H9 (cell line): ENCODE measurements around the gene TLL2. TPM values are rescaled to one million over a fixed set of nuclear protein-coding genes. Genes with fewer than 3 reads are reported as not detected.

Experiments used
- DNase-seq: peaks from one replicate; pipeline ENCODE4 v3.0.0-alpha.2; 2017
- H2AFZ ChIP-seq: one replicate; pipeline ENCODE4 v1.6.1; 2013; ENCODE audit warnings: mild to moderate bottlenecking, low read length, control low read depth, moderate library complexity
- H2AK5ac ChIP-seq: 2 replicates; pipeline ENCODE4 v1.6.1; 2013; ENCODE audit warnings: low read length, control low read depth, mixed read lengths; ENCODE audit not compliant: insufficient read length
- H2BK120ac ChIP-seq: one replicate; pipeline ENCODE4 v1.6.1; 2013; ENCODE audit warnings: low read depth, mild to moderate bottlenecking, low read length, control low read depth, inconsistent platforms; ENCODE audit not compliant: poor library complexity, severe bottlenecking
- H2BK12ac ChIP-seq: 2 replicates; pipeline ENCODE4 v1.6.1; 2013; ENCODE audit warnings: low read length, control low read depth, mixed read lengths, low read depth; ENCODE audit not compliant: insufficient read length
- H2BK15ac ChIP-seq: 2 replicates; pipeline ENCODE4 v1.6.1; 2013; ENCODE audit warnings: low read depth, low read length, control low read depth
- H2BK20ac ChIP-seq: one replicate; pipeline ENCODE4 v1.6.1; 2013; ENCODE audit warnings: low read depth, mild to moderate bottlenecking, low read length, control low read depth, inconsistent platforms; ENCODE audit not compliant: poor library complexity, severe bottlenecking
- H2BK5ac ChIP-seq: 2 replicates; pipeline ENCODE4 v1.6.1; 2013; ENCODE audit warnings: low read length, control low read depth, mixed read lengths; ENCODE audit not compliant: insufficient read length
- H3K14ac ChIP-seq: 2 replicates; pipeline ENCODE4 v1.6.1; 2013; ENCODE audit warnings: low read length, control low read depth; ENCODE audit not compliant: insufficient read depth
- H3K18ac ChIP-seq: 2 replicates; pipeline ENCODE4 v1.6.1; 2013; ENCODE audit warnings: low read depth, mild to moderate bottlenecking, mixed read lengths, low read length, control low read depth; ENCODE audit not compliant: insufficient read length
- H3K23ac ChIP-seq: 2 replicates; pipeline ENCODE4 v1.6.1; 2013; ENCODE audit warnings: low read length, control low read depth, mixed read lengths, low read depth; ENCODE audit not compliant: insufficient read length
- H3K23me2 ChIP-seq: 2 replicates; pipeline ENCODE4 v1.6.1; 2013; ENCODE audit warnings: low read depth, mild to moderate bottlenecking, mixed read lengths, low read length, control low read depth; ENCODE audit not compliant: insufficient read length, poor library complexity, severe bottlenecking
- H3K27ac ChIP-seq: 2 replicates; pipeline ENCODE4 v1.5.1; 2013; ENCODE audit warnings: low read length, control low read depth, mixed read lengths, low read depth; ENCODE audit not compliant: insufficient read length
- H3K27me3 ChIP-seq: 2 replicates; pipeline ENCODE4 v1.6.1; 2013; ENCODE audit warnings: low read length, control low read depth, inconsistent platforms; ENCODE audit not compliant: insufficient read depth
- H3K4ac ChIP-seq: 2 replicates; pipeline ENCODE4 v1.6.1; 2013; ENCODE audit warnings: low read depth, mild to moderate bottlenecking, control low read depth, inconsistent platforms, low read length, moderate library complexity
- H3K4me1 ChIP-seq: 2 replicates; pipeline ENCODE4 v1.6.1; 2013; ENCODE audit warnings: low read length, control low read depth, inconsistent platforms; ENCODE audit not compliant: insufficient read depth
- H3K4me2 ChIP-seq: 2 replicates; pipeline ENCODE4 v1.6.1; 2013; ENCODE audit warnings: low read length, control low read depth, mixed read lengths; ENCODE audit not compliant: insufficient read length, insufficient read depth
- H3K56ac ChIP-seq: 2 replicates; pipeline ENCODE4 v1.6.1; 2013; ENCODE audit warnings: low read depth, mild to moderate bottlenecking, mixed read lengths, low read length, control low read depth; ENCODE audit not compliant: insufficient read length
- H3K79me1 ChIP-seq: 2 replicates; pipeline ENCODE4 v1.6.1; 2013; ENCODE audit warnings: low read depth, mild to moderate bottlenecking, moderate library complexity, low read length, control low read depth, inconsistent platforms; ENCODE audit not compliant: insufficient read depth, poor library complexity, severe bottlenecking
- H3K79me2 ChIP-seq: 2 replicates; pipeline ENCODE4 v1.6.1; 2013; ENCODE audit warnings: low read length, control low read depth, inconsistent platforms; ENCODE audit not compliant: insufficient read depth
- H3K9ac ChIP-seq: 2 replicates; pipeline ENCODE4 v1.6.1; 2013; ENCODE audit warnings: low read length, control low read depth, mixed read lengths; ENCODE audit not compliant: insufficient read length; ENCODE audit errors: extremely low read depth
- H3K9me3 ChIP-seq: one replicate; pipeline ENCODE4 v1.6.1; 2013; ENCODE audit warnings: low read depth, low read length, inconsistent platforms; ENCODE audit not compliant: control insufficient read depth
- H3T11ph ChIP-seq: one replicate; pipeline ENCODE4 v1.6.1; 2013; ENCODE audit warnings: mild to moderate bottlenecking, low read length, control low read depth, inconsistent platforms
- H4K20me1 ChIP-seq: one replicate; pipeline ENCODE4 v1.6.1; 2013; ENCODE audit not compliant: control insufficient read depth, insufficient read length, insufficient read depth
- H4K5ac ChIP-seq: 2 replicates; pipeline ENCODE4 v1.6.1; 2013; ENCODE audit warnings: low read depth, mild to moderate bottlenecking, mixed read lengths, low read length, control low read depth; ENCODE audit not compliant: insufficient read length
- H4K8ac ChIP-seq: replicated peaks from 2 replicates; pipeline ENCODE4 v1.6.1; 2013; ENCODE audit warnings: low read length, control low read depth, mixed read lengths, low read depth; ENCODE audit not compliant: insufficient read length
- H4K91ac ChIP-seq: 2 replicates; pipeline ENCODE4 v1.6.1; 2013; ENCODE audit warnings: low read depth, mild to moderate bottlenecking, moderate library complexity, mixed read lengths, low read length, control low read depth; ENCODE audit not compliant: insufficient read length
- H3K27ac Mint-ChIP-seq, 3 experiments: 2 replicates in 2 of 3; 3 replicates in 1 of 3; pipeline ENCODE4 v1.8.0; 2020 to 2021; ENCODE audit warnings: mixed read lengths in 3 of 3, mild to moderate bottlenecking in 1 of 3, moderate library complexity in 1 of 3
- H3K27me3 Mint-ChIP-seq: 2 replicates; pipeline ENCODE4 v1.8.0; 2021; ENCODE audit warnings: low read depth, mild to moderate bottlenecking, moderate library complexity, mixed read lengths
- H3K36me3 Mint-ChIP-seq, 3 experiments: 2 replicates in 2 of 3; 3 replicates in 1 of 3; pipeline ENCODE4 v1.8.0; 2020 to 2021; ENCODE audit warnings: low read depth in 3 of 3, mixed read lengths in 3 of 3; ENCODE audit not compliant: insufficient read depth in 1 of 3
- H3K4me1 Mint-ChIP-seq, 2 experiments: 2 replicates each; pipeline ENCODE4 v1.8.0; 2020; ENCODE audit warnings: mixed read lengths in 2 of 2
- H3K4me3 Mint-ChIP-seq, 2 experiments: 2 replicates in 1 of 2; 3 replicates in 1 of 2; pipeline ENCODE4 v1.8.0; 2020 to 2021; ENCODE audit warnings: mild to moderate bottlenecking in 2 of 2, mixed read lengths in 2 of 2, moderate library complexity in 1 of 2
- H3K9me3 Mint-ChIP-seq, 2 experiments: 2 replicates in 1 of 2; 3 replicates in 1 of 2; pipeline ENCODE4 v1.8.0; 2020; ENCODE audit warnings: mild to moderate bottlenecking in 2 of 2, mixed read lengths in 2 of 2, moderate library complexity in 1 of 2
- total RNA-seq: library from RNA; stranded (reverse); gene quantifications from 2 replicates; pipeline ENCODE4 v1.2.1, GENCODE V29; 2021
- TF ChIP-seq, protein P1 (sequence below): fragments of 200-600 bp; sonication (generic); conservative IDR thresholded peaks from 3 replicates; pipeline ENCODE4 v1.8.0; 2021; ENCODE audit warnings: antibody characterized with exemption, mild to moderate bottlenecking

Gene TLL2
- total RNA-seq, 1 experiment from 2014 or later = 1.4 TPM

DNA sequence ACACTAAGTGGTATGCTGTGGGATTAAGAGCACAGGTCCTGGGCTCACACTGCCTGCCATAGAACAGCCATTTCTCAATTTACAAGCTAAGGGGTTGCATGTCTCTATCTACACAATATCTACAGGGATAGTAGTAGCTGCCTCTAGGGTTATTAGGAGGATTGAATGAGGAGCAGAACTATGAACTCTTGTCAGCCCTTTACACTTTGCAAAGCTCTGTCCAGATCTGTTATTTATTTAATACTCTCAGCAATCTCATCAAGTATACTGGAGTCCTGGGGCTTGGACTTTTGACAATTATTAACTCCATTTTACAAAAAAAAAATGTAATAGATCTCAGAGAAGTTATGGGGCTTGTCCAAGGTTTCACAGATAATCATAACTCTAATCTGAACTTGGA lies 161.7 kb downstream of the TLL2 start:
- H4K20me1 ChIP-seq = no peaks in the 10 kb centered on the region
- no peak overlapping the region for H3K9ac ChIP-seq
- H3K4me2 ChIP-seq = no peak overlapping the region
- H3T11ph ChIP-seq = no peak overlapping the region
- H3K23me2 ChIP-seq = no peaks in the 10 kb centered on the region
- H4K91ac ChIP-seq = no peak overlapping the region
- H4K5ac ChIP-seq = no peak overlapping the region
- H3K18ac ChIP-seq = no peak overlapping the region
- no peak overlapping the region for H2BK5ac ChIP-seq
- no peak overlapping the region for H3K56ac ChIP-seq
- H4K8ac ChIP-seq = no peak overlapping the region
- H3K9me3 ChIP-seq = no peaks in the 10 kb centered on the region
- no peaks in the 10 kb centered on the region for H3K27me3 ChIP-seq
- Mint-ChIP-seq H3K36me3 (peaks cover 0 to 12% (median 10%) of the 10 kb centered on the region in 3 experiments; a peak in 4 of 7 replicates), H3K27me3 (peaks cover 11% of the 10 kb centered on the region), H3K9me3 (peaks cover 6 to 16% of the 10 kb centered on the region in 2 experiments), H3K4me1 (peaks cover 16% of the 10 kb centered on the region in 2 experiments), H3K4me3 (no peak overlapping the region), H3K27ac (no peak overlapping the region)
- H2BK120ac ChIP-seq = no peak overlapping the region
- no peak overlapping the region for H3K27ac ChIP-seq
- H2AK5ac ChIP-seq = no peak overlapping the region
- no peaks in the 10 kb centered on the region for H3K79me2 ChIP-seq
- H2AFZ ChIP-seq = no peak overlapping the region
- DNase-seq = no peak
- no peak overlapping the region for H3K14ac ChIP-seq
- H3K23ac ChIP-seq = no peak overlapping the region
- no peak overlapping the region for H2BK20ac ChIP-seq
- no peaks in the 10 kb centered on the region for H3K79me1 ChIP-seq
- no peaks in the 10 kb centered on the region for H3K4me1 ChIP-seq
- no peak overlapping the region for H3K4ac ChIP-seq
- TF ChIP-seq, protein P1, sequence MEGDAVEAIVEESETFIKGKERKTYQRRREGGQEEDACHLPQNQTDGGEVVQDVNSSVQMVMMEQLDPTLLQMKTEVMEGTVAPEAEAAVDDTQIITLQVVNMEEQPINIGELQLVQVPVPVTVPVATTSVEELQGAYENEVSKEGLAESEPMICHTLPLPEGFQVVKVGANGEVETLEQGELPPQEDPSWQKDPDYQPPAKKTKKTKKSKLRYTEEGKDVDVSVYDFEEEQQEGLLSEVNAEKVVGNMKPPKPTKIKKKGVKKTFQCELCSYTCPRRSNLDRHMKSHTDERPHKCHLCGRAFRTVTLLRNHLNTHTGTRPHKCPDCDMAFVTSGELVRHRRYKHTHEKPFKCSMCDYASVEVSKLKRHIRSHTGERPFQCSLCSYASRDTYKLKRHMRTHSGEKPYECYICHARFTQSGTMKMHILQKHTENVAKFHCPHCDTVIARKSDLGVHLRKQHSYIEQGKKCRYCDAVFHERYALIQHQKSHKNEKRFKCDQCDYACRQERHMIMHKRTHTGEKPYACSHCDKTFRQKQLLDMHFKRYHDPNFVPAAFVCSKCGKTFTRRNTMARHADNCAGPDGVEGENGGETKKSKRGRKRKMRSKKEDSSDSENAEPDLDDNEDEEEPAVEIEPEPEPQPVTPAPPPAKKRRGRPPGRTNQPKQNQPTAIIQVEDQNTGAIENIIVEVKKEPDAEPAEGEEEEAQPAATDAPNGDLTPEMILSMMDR = no peak
- H2BK12ac ChIP-seq = no peak overlapping the region
- H2BK15ac ChIP-seq = no peak overlapping the region
